HUES6 (cell line): ENCODE results near the gene ENTHD1.

ENCODE experiments used
- H3K27ac ChIP-seq: 2 replicates; pipeline ENCODE4 v1.7.0; 2013; ENCODE audit warnings: low read depth, mild to moderate bottlenecking, low read length, inconsistent platforms
- H3K27me3 ChIP-seq: 2 replicates; pipeline ENCODE4 v1.6.1; 2013; ENCODE audit warnings: low read length; ENCODE audit not compliant: control insufficient read depth, insufficient read depth
- H3K36me3 ChIP-seq: 2 replicates; pipeline ENCODE4 v1.6.1; 2013; ENCODE audit warnings: low read length; ENCODE audit not compliant: control insufficient read depth, insufficient read depth
- H3K4me1 ChIP-seq: 2 replicates; pipeline ENCODE4 v1.6.1; 2013; ENCODE audit warnings: low read length; ENCODE audit not compliant: control insufficient read depth, insufficient read depth
- H3K4me3 ChIP-seq: 2 replicates; pipeline ENCODE4 v1.5.1; 2013; ENCODE audit warnings: low read depth, low read length
- H3K9ac ChIP-seq: one replicate; pipeline ENCODE4 v1.6.1; 2013; ENCODE audit warnings: mild to moderate bottlenecking, low read length
- H3K9me3 ChIP-seq: 2 replicates; pipeline ENCODE4 v1.6.1; 2013; ENCODE audit warnings: low read depth, low read length; ENCODE audit not compliant: control insufficient read depth, insufficient read depth

ENTHD1 gene

GRCh38 chr22:39729141-39729934 is 164.2 kb downstream of the ENTHD1 start:
- Histone ChIP-seq H3K9ac (no peak overlapping the region), H3K9me3 (no peaks in the 10 kb centered on the region), H3K36me3 (no peaks in the 10 kb centered on the region), H3K4me1 (peaks cover 15% of the 10 kb centered on the region), H3K27ac (no peak overlapping the region), H3K27me3 (peaks cover 10% of the 10 kb centered on the region; the same call in 1 of the 2 replicates), H3K4me3 (no peak overlapping the region)

GRCh38 chr22:39728236-39728860 is 165.2 kb downstream of the ENTHD1 start:
- H3K4me1 ChIP-seq: peaks cover 15% of the 10 kb centered on the region
- peaks cover 10% of the 10 kb centered on the region; the same call in 1 of the 2 replicates for H3K27me3 ChIP-seq
- H3K9ac ChIP-seq: no peak overlapping the region
- H3K27ac ChIP-seq: no peak overlapping the region
- H3K4me3 ChIP-seq: no peak overlapping the region
- no peaks in the 10 kb centered on the region for H3K36me3 ChIP-seq
- no peaks in the 10 kb centered on the region for H3K9me3 ChIP-seq

- Histone ChIP-seq H3K27ac (no peak overlapping the region), H3K27me3 (peaks cover 10% of the 10 kb centered on the region; the same call in 1 of the 2 replicates), H3K4me1 (peaks cover 14% of the 10 kb centered on the region), H3K9me3 (no peaks in the 10 kb centered on the region), H3K36me3 (no peaks in the 10 kb centered on the region), H3K9ac (no peak overlapping the region), H3K4me3 (no peak overlapping the region)
Measured at GRCh38 chr22:39727541-39727940, 166.0 kb downstream of the ENTHD1 start.

- no peak overlapping the region for H3K9ac ChIP-seq
- no peak overlapping the region for H3K4me3 ChIP-seq
- H3K9me3 ChIP-seq: no peaks in the 10 kb centered on the region
- no peak overlapping the region for H3K27ac ChIP-seq
- H3K36me3 ChIP-seq: no peaks in the 10 kb centered on the region
- H3K4me1 ChIP-seq: peaks cover 6% of the 10 kb centered on the region; the same call in 1 of the 2 replicates
- H3K27me3 ChIP-seq: peaks cover 10% of the 10 kb centered on the region; the same call in 1 of the 2 replicates
Measured at GRCh38 chr22:39725351-39726035, 168.1 kb downstream of the ENTHD1 start.

GRCh38 chr22:39724857-39725256 is 168.7 kb downstream of the ENTHD1 start:
- Histone ChIP-seq H3K27me3 (peaks cover 10% of the 10 kb centered on the region; the same call in 1 of the 2 replicates), H3K36me3 (no peaks in the 10 kb centered on the region), H3K4me3 (no peak overlapping the region), H3K9ac (no peak overlapping the region), H3K9me3 (no peaks in the 10 kb centered on the region), H3K27ac (no peak overlapping the region), H3K4me1 (peaks cover 13% of the 10 kb centered on the region; the same call in 1 of the 2 replicates)

- Histone ChIP-seq H3K27me3 (peaks cover 10% of the 10 kb centered on the region; the same call in 1 of the 2 replicates), H3K4me3 (no peak overlapping the region), H3K9me3 (no peaks in the 10 kb centered on the region), H3K4me1 (peaks cover 13% of the 10 kb centered on the region; the same call in 1 of the 2 replicates), H3K9ac (no peak overlapping the region), H3K36me3 (no peaks in the 10 kb centered on the region), H3K27ac (no peak overlapping the region)
Measured at GRCh38 chr22:39724390-39724789, 169.2 kb downstream of the ENTHD1 start.

- Histone ChIP-seq H3K27ac (no peak overlapping the region), H3K9ac (no peak overlapping the region), H3K36me3 (no peaks in the 10 kb centered on the region), H3K4me3 (no peak overlapping the region), H3K4me1 (peaks cover 13% of the 10 kb centered on the region; the same call in 1 of the 2 replicates), H3K27me3 (peaks cover 10% of the 10 kb centered on the region; the same call in 1 of the 2 replicates), H3K9me3 (no peaks in the 10 kb centered on the region)
Measured at GRCh38 chr22:39723899-39724351, 169.6 kb downstream of the ENTHD1 start.

- H3K27ac ChIP-seq: no peak overlapping the region
- no peaks in the 10 kb centered on the region for H3K36me3 ChIP-seq
Measured at GRCh38 chr22:39723463-39723862, 170.1 kb downstream of the ENTHD1 start.

GRCh38 chr22:39722501-39722900 is 171.1 kb downstream of the ENTHD1 start:
- Histone ChIP-seq H3K9ac (no peak overlapping the region), H3K27ac (no peak overlapping the region), H3K36me3 (no peaks in the 10 kb centered on the region), H3K9me3 (no peaks in the 10 kb centered on the region), H3K27me3 (peaks cover 9% of the 10 kb centered on the region; the same call in 1 of the 2 replicates), H3K4me3 (no peak overlapping the region), H3K4me1 (peaks cover 13% of the 10 kb centered on the region; the same call in 1 of the 2 replicates)

More at GRCh38 chr22:39723463-39723862, 170.1 kb downstream of the ENTHD1 start:
- H3K4me3 ChIP-seq: no peak overlapping the region
- H3K9me3 ChIP-seq: no peaks in the 10 kb centered on the region
- H3K4me1 ChIP-seq: peaks cover 13% of the 10 kb centered on the region; the same call in 1 of the 2 replicates
- no peak overlapping the region for H3K9ac ChIP-seq
- H3K27me3 ChIP-seq: peaks cover 10% of the 10 kb centered on the region; the same call in 1 of the 2 replicates

GRCh38 chr22:39722032-39722325 is 171.6 kb downstream of the ENTHD1 start:
- Histone ChIP-seq H3K36me3 (no peaks in the 10 kb centered on the region), H3K27ac (no peak overlapping the region), H3K4me3 (no peak overlapping the region), H3K27me3 (peaks cover 4% of the 10 kb centered on the region; the same call in 1 of the 2 replicates), H3K4me1 (peaks cover 13% of the 10 kb centered on the region; the same call in 1 of the 2 replicates), H3K9ac (no peak overlapping the region), H3K9me3 (no peaks in the 10 kb centered on the region)
